Mesendoderm (in vitro differentiated cells): ENCODE data around the gene OR13C8. TPM values are rescaled to one million over a fixed set of nuclear protein-coding genes. Genes with fewer than 3 reads are reported as not detected.
"Not testable (repeated sequence)": the region's sequence is repeated elsewhere in the genome, so short reads cannot be mapped to it uniquely, and the experiment has no call there.

Experiments
- DNase-seq: peaks from one replicate; pipeline ENCODE4 v3.0.0; 2013
- H2AK5ac ChIP-seq: 2 replicates; pipeline ENCODE4 v1.6.1; 2013; ENCODE audit warnings: low read length, inconsistent platforms
- H2BK120ac ChIP-seq: 2 replicates; pipeline ENCODE4 v1.6.1; 2013; ENCODE audit warnings: low read depth, mild to moderate bottlenecking, low read length, moderate library complexity, mixed read lengths
- H2BK15ac ChIP-seq: replicated peaks from 2 replicates; pipeline ENCODE4 v1.6.1; 2013; ENCODE audit warnings: low read depth, mild to moderate bottlenecking, moderate library complexity
- H2BK5ac ChIP-seq: 2 replicates; pipeline ENCODE4 v1.6.1; 2013; ENCODE audit warnings: low read length, inconsistent platforms
- H3K18ac ChIP-seq: 2 replicates; pipeline ENCODE4 v1.6.1; 2013; ENCODE audit warnings: mild to moderate bottlenecking, low read length, mixed read lengths
- H3K23ac ChIP-seq: one replicate; pipeline ENCODE4 v1.6.1; 2013; ENCODE audit warnings: low read length
- H3K27ac ChIP-seq: 2 replicates; pipeline ENCODE4 v1.5.1; 2013; ENCODE audit warnings: low read depth, mild to moderate bottlenecking, inconsistent platforms, low read length, moderate library complexity
- H3K27me3 ChIP-seq: 2 replicates; pipeline ENCODE4 v1.6.1; 2013; ENCODE audit warnings: low read length, control low read depth, mild to moderate bottlenecking, inconsistent platforms; ENCODE audit not compliant: insufficient read depth, poor library complexity
- H3K36me3 ChIP-seq: 2 replicates; pipeline ENCODE4 v1.6.1; 2013; ENCODE audit warnings: low read length, inconsistent platforms; ENCODE audit not compliant: control insufficient read depth, insufficient read depth
- H3K4ac ChIP-seq: one replicate; pipeline ENCODE4 v1.6.1; 2013; ENCODE audit warnings: low read depth, mild to moderate bottlenecking, low read length, moderate library complexity
- H3K4me1 ChIP-seq: 2 replicates; pipeline ENCODE4 v1.6.1; 2013; ENCODE audit warnings: low read depth, low read length, inconsistent platforms; ENCODE audit not compliant: control insufficient read depth
- H3K4me2 ChIP-seq: 2 replicates; pipeline ENCODE4 v1.6.1; 2013; ENCODE audit warnings: low read length
- H3K4me3 ChIP-seq: 2 replicates; pipeline ENCODE4 v1.5.1; 2013; ENCODE audit warnings: mild to moderate bottlenecking, low read length
- H3K56ac ChIP-seq: one replicate; pipeline ENCODE4 v1.6.1; 2013; ENCODE audit warnings: low read length
- H3K79me1 ChIP-seq: 2 replicates; pipeline ENCODE4 v1.6.1; 2013; ENCODE audit warnings: low read length, inconsistent platforms
- H3K79me2 ChIP-seq: 2 replicates; pipeline ENCODE4 v1.6.1; 2013; ENCODE audit warnings: mild to moderate bottlenecking, low read length; ENCODE audit not compliant: control insufficient read depth, insufficient read depth
- H3K9ac ChIP-seq: 2 replicates; pipeline ENCODE4 v1.6.1; 2013; ENCODE audit warnings: low read length, inconsistent platforms
- H4K5ac ChIP-seq: one replicate; pipeline ENCODE4 v1.6.1; 2013; ENCODE audit warnings: low read length
- H4K8ac ChIP-seq: one replicate; pipeline ENCODE4 v1.6.1; 2013; ENCODE audit warnings: low read depth, mild to moderate bottlenecking, control low read depth, low read length, moderate library complexity
- WGBS: extraction: QIAGEN DNeasy Blood & Tissue Kit; methylation state at CpG from one replicate; pipeline ENCODE4 v1.1.7; 2013; ENCODE audit warnings: low lambda C conversion rate, missing lambda C conversion rate; ENCODE audit not compliant: insufficient coverage; ENCODE audit errors: extremely low coverage; 5-methylcytosine and 5-hydroxymethylcytosine counted together
- polyA plus RNA-seq, 2 experiments: library from polyadenylated mRNA; stranded (reverse); fragments of 200-250 nt; gene quantifications; one replicate each; pipeline ENCODE4 v1.2.3, GENCODE V29; 2013

OR13C8 gene, protein sequence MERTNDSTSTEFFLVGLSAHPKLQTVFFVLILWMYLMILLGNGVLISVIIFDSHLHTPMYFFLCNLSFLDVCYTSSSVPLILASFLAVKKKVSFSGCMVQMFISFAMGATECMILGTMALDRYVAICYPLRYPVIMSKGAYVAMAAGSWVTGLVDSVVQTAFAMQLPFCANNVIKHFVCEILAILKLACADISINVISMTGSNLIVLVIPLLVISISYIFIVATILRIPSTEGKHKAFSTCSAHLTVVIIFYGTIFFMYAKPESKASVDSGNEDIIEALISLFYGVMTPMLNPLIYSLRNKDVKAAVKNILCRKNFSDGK
- polyA plus RNA-seq (2013, experiment 1 of 2): not detected
- polyA plus RNA-seq (2013, experiment 2 of 2): not detected

DNA sequence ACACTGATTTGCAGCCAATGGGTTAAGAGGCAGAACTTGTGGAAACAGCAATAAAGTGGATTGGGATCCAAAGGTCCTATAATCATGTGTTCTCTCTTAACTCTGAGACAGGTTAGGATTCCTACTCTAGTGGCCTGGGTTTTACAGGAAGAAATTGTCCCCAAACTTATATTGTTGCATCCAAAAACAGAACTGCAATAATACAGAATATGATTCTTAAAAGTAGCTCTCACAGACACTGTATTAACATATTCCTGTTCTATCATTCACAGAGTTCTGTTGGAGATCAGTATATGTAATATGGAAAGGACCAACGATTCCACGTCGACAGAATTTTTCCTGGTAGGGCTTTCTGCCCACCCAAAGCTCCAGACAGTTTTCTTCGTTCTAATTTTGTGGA is at the start of gene OR13C8:
Gene OR13C8 (plus strand): TSS at position 301 of the 400 bp plus-strand sequence. CDS start 0 bp downstream, at position 301.
- no peak within 1 kb of the TSS for H3K27ac ChIP-seq
- no peaks in the 10 kb centered on the region for H3K79me2 ChIP-seq
- WGBS: no CpG with 5 or more reads among the region's 4 CpGs
- no peak within 1 kb of the TSS for H3K56ac ChIP-seq
- H3K4ac ChIP-seq: no peak within 1 kb of the TSS
- no peak within 1 kb of the TSS for H3K4me2 ChIP-seq
- no peaks in the 10 kb centered on the region for H3K79me1 ChIP-seq
- DNase-seq: no peak
- H3K18ac ChIP-seq: no peak within 1 kb of the TSS
- H4K8ac ChIP-seq: no peak within 1 kb of the TSS
- H3K4me1 ChIP-seq: no peaks in the 10 kb centered on the region
- H3K23ac ChIP-seq: no peak within 1 kb of the TSS
- no peak within 1 kb of the TSS for H2BK120ac ChIP-seq
- no peak within 1 kb of the TSS for H4K5ac ChIP-seq
- H2BK15ac ChIP-seq: no peak within 1 kb of the TSS
- no peak within 1 kb of the TSS for H3K9ac ChIP-seq
- no peaks in the 10 kb centered on the region for H3K36me3 ChIP-seq
- H2BK5ac ChIP-seq: no peak within 1 kb of the TSS
- no peak within 1 kb of the TSS for H3K4me3 ChIP-seq
- H2AK5ac ChIP-seq: no peak within 1 kb of the TSS
- H3K27me3 ChIP-seq: no peaks in the 10 kb centered on the region

DNA sequence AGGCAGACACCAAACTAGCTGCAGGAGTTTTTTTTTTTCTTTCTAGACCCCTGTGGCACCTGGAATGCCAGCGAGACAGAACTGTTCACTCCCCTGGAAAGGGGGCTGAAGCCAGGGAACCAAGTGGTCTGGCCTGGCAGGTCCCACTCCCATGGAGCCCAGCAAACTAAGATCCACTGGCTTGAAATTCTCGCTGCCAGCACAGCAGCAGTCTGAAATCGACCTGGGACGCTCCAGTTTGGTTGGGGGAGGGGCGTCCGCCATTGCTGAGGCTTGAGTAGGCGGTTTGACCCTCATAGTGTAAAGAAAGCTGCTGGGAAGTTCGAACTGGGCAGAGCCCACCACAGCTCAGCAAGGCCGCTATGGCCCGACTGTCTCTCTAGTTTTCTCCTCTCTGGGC is 48.7 kb upstream of the OR13C8 start:
- H4K8ac ChIP-seq, H2BK5ac ChIP-seq, H3K4me2 ChIP-seq, H3K4ac ChIP-seq, H2BK15ac ChIP-seq, H3K9ac ChIP-seq, H2BK120ac ChIP-seq, H3K27me3 ChIP-seq, H4K5ac ChIP-seq, DNase-seq, H3K79me1 ChIP-seq, H3K36me3 ChIP-seq, H3K4me1 ChIP-seq, H3K18ac ChIP-seq, H3K27ac ChIP-seq, H3K23ac ChIP-seq, H3K79me2 ChIP-seq, H3K56ac ChIP-seq, H2AK5ac ChIP-seq, H3K4me3 ChIP-seq: not testable (repeated sequence)
- no CpG with 5 or more reads among the region's 10 CpGs for WGBS

DNA sequence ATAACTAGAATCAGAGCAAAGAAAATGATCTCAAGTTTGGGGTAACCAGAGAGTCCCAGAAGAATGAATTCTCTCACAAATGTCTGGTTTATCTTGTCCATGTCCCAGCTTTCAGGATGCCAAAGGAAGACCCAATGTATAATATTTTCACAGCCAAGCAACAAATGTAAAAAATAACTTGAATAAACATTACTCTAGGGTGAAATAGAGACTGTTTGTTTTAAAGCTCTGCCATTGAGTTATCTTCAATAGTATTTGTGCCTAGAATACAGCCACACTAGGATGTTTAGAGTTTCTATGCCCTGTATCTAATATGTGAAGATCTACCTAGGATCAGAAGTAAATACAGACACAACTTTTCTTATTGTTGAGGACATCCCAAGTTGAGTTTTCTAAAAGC is 41.9 kb upstream of the OR13C8 start, which contains the start of gene OR13C4:
Gene OR13C4 (minus strand): TSS at position 101 of the 400 bp plus-strand sequence. CDS start 0 bp downstream, at position 101.
- H3K4me1 ChIP-seq: no peaks in the 10 kb centered on the region
- H2BK15ac ChIP-seq: no peak within 1 kb of the TSS
- no peak within 1 kb of the TSS for H3K9ac ChIP-seq
- no peak within 1 kb of the TSS for H2BK5ac ChIP-seq
- no peak within 1 kb of the TSS for H3K4me2 ChIP-seq
- H3K18ac ChIP-seq: no peak within 1 kb of the TSS
- H3K4ac ChIP-seq: no peak within 1 kb of the TSS
- no peak for DNase-seq
- no peak within 1 kb of the TSS for H2AK5ac ChIP-seq
- H3K36me3 ChIP-seq: no peaks in the 10 kb centered on the region
- H3K23ac ChIP-seq: no peak within 1 kb of the TSS
- H3K79me1 ChIP-seq: no peaks in the 10 kb centered on the region
- H3K4me3 ChIP-seq: no peak within 1 kb of the TSS
- no peak within 1 kb of the TSS for H3K56ac ChIP-seq
- no peak within 1 kb of the TSS for H4K8ac ChIP-seq
- no peak within 1 kb of the TSS for H3K27ac ChIP-seq
- H2BK120ac ChIP-seq: no peak within 1 kb of the TSS
- no peak within 1 kb of the TSS for H4K5ac ChIP-seq
- H3K27me3 ChIP-seq: no peaks in the 10 kb centered on the region
- H3K79me2 ChIP-seq: no peaks in the 10 kb centered on the region

DNA sequence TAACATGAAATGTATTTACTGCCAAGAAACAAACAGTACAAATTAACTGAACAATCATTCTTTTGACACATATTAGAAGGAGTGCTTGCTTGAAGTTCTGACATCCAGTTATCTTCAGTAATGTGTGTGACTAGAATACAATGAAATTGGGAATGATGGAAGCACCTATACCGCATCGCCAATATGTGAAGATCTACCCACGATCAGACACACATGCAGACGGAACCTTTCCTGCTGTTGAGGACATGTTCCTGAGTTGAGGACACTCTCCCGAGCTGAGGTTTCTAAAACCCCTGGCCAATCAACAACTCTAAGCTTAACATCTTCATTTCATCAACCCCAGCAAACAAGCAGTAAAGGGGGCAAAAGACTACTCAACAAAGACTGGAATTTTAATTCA is 32.2 kb upstream of the OR13C8 start, which contains the start of gene OR13C3:
Gene OR13C3 (minus strand): TSS at position 101 of the 400 bp plus-strand sequence. CDS start 133 bp downstream, outside the sequence.
- Histone ChIP-seq H3K4me3 (no peak within 1 kb of the TSS), H3K79me1 (no peaks in the 10 kb centered on the region)
- no CpG with 5 or more reads among the region's 5 CpGs for WGBS

DNA sequence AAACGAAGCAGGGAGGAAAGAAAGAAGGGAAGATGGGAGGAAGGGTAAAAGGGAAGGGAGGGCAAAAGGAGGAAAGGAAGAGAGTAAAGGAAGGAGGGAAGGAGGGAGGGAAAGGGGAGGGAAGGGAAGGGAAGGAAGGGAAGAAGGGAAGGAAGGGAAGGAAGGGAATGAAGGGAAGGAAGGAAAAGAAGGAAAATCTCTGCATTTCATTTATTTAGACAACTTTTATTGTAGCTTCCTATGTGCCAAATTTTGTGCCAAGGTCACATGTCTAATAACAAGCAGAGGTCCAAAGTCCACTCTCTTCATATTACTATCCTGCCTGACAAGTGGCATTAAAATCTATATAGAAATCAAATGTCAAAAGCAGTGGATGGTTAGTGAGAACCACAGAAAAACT is 29.7 kb upstream of the OR13C8 start:
- Histone ChIP-seq H2BK15ac (no peak overlapping the region), H3K4me2 (no peak overlapping the region), H3K18ac (no peak overlapping the region), H3K56ac (no peak overlapping the region), H3K23ac (no peak overlapping the region), H3K36me3 (no peaks in the 10 kb centered on the region), H3K79me2 (no peaks in the 10 kb centered on the region), H4K5ac (no peak overlapping the region), H3K79me1 (no peaks in the 10 kb centered on the region), H4K8ac (no peak overlapping the region), H3K4me3 (no peak overlapping the region), H2AK5ac (no peak overlapping the region), H3K4ac (no peak overlapping the region), H3K9ac (no peak overlapping the region), H2BK120ac (no peak overlapping the region), H3K27me3 (no peaks in the 10 kb centered on the region), H3K27ac (no peak overlapping the region), H3K4me1 (no peaks in the 10 kb centered on the region), H2BK5ac (no peak overlapping the region)
- no peak for DNase-seq
- WGBS: no CpG with 5 or more reads among the region's 1 CpG

More for the DNA sequence above, 32.2 kb upstream of the OR13C8 start, which contains the start of gene OR13C3:
- no peak within 1 kb of the TSS for H2BK5ac ChIP-seq
- H3K27me3 ChIP-seq: no peaks in the 10 kb centered on the region
- no peak within 1 kb of the TSS for H3K9ac ChIP-seq
- H4K5ac ChIP-seq: no peak within 1 kb of the TSS
- H3K36me3 ChIP-seq: no peaks in the 10 kb centered on the region
- H3K18ac ChIP-seq: no peak within 1 kb of the TSS
- DNase-seq: no peak
- H3K4me2 ChIP-seq: no peak within 1 kb of the TSS
- no peaks in the 10 kb centered on the region for H3K4me1 ChIP-seq
- H3K27ac ChIP-seq: no peak within 1 kb of the TSS
- H2BK120ac ChIP-seq: no peak within 1 kb of the TSS
- no peak within 1 kb of the TSS for H3K23ac ChIP-seq
- no peak within 1 kb of the TSS for H3K4ac ChIP-seq
- no peak within 1 kb of the TSS for H2BK15ac ChIP-seq
- no peak within 1 kb of the TSS for H2AK5ac ChIP-seq
- H3K79me2 ChIP-seq: no peaks in the 10 kb centered on the region
- no peak within 1 kb of the TSS for H4K8ac ChIP-seq
- no peak within 1 kb of the TSS for H3K56ac ChIP-seq
